HG02852 (cell line): Measurements from ENCODE around the gene MLF2.

ENCODE experiments used
- ATAC-seq: cut with Tn5 transposase; IDR thresholded peaks from one replicate; pipeline ENCODE4 v1.9.1; 2021; ENCODE audit warnings: mild to moderate bottlenecking, moderate library complexity; ENCODE audit not compliant: unreplicated experiment

MLF2 gene

DNA sequence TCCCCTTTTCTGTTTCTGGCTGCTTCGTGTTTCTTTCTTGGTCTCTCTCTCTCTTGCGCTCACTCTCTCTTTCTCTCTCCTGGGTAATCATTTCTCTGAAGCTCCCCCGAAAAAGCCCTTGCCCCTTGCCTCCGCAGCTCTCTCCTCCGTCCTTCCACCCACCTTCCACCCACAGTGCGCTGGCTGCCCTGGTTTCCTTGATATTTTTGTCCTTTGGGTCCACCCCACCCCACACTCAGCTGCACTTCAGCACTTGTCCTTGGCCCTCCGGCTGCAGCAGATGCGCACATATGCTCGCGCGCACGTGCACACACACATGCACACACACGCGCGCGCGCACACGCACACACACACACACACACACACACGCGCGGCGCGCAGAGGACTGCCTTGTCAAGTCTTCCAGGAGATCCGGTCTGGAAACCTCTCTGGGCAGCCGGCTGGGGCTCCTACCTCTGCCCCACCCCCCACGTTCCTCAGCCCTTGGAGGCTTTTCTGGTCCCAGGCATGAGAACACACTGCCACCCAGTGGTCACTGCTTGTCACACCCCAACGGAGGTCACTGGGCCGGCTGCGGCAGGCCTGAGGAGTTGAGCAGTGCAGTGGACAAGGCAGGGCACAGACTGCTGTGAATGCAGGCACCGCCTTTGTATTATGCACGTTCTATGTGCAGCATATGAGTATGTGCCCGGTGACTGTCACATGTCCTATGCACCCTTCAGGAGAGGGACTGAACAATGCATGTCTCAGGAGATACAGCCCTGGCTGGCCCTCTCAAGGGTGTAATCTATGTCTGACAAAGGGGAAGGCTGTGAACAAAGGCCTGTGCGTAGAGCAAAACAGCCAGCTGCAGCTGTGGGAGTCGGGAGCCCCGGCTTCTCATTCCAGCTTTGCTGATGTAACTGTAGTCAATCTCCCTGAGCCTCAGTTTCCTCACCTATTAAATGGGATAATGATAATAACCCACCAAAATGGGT, 25.9 kb upstream of the MLF2 start:
- peak; percentile 68 for ATAC-seq

DNA sequence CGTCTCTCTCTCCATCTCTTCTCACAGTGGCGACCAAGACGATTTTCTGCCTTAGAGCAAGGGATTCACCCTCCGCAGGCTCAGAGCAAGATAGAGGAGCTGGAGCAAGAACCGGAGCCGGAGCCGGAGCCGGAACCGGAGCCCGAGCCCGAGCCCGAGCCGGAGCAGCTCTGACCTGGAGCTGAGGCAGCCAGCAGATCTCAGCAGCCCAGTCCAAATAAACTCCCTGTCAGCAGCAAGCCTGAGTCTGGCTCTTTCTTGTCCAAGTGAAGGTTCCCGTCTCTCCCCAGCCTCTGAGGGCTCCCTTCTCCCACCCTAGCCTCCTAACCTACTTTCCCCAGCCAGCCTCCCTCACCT, 25.3 kb upstream of the MLF2 start:
- no peak for ATAC-seq

DNA sequence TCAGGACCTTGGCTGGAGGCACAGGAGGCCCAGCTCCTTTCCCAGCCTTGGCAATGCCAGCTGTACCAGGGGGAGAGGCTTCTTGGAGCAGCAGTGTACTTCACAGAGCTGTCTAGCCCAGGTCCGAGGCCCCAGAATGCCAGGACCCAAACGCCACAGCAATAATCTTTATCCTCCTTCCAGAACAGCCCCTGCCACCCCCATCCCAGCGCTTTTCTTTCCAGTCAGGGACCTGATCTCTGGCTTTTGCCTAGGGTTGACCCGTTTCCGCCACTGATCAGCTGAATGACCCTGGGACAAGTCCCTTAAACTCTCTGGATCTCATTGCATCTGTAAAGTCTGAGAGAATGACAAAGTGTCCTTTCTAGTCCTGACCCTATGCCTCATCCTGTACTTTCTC, 24.4 kb upstream of the MLF2 start:
- no peak for ATAC-seq

DNA sequence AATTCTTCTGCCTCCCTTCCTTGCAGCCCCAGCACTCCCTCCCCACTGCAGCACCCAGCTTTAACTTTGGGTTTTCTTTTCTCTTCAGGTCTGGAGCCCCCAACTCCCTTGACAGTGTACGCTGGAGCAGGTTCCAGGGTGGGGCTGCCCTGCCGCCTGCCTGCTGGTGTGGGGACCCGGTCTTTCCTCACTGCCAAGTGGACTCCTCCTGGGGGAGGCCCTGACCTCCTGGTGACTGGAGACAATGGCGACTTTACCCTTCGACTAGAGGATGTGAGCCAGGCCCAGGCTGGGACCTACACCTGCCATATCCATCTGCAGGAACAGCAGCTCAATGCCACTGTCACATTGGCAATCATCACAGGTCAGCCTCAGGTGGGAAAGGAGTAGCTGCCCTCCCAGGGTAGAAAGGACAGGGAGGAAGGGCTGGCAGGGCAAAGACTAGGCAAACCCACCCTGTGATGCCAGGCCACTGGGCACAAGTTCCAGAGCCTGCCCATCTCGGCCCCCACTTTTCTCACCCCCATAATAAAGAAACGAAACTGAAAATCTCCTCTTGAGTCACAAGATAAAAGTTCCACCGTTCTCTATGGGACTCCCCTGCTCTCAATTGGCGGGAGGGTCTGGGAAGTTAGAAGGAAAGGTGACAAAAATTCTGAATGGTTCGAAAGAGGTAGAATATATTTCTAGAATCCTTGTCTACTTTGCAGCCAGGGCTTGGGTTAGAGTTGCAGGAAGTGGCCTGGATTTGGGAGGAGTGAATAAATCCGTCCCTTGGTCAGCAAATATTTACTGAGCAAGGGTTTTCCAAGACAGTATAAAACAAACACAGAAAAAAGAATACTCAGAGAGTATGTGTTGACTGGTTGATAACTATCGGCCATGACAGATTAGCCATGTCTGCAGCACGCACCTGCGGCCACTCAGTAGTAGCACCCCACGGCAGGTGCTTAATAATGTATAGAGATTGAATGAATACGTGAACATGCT, 22.5 kb upstream of the MLF2 start:
- no peak for ATAC-seq

DNA sequence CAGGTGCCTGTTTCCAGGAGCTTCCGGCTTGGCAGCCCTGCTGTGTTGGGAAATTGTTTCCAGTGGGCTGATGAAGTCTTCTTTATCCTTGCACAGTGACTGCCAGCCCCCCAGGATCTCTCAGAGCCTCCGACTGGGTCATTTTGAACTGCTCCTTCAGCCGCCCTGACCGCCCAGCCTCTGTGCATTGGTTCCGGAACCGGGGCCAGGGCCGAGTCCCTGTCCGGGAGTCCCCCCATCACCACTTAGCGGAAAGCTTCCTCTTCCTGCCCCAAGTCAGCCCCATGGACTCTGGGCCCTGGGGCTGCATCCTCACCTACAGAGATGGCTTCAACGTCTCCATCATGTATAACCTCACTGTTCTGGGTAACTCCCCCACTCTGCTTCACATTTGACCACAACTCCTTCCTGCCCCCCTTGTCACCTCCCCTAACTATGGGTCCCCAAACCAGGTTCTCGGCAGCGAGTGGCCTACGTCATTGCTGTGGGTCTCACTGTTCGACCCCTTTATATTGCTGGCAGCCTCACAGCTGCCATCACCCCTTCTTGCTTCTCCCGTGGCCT, 21.6 kb upstream of the MLF2 start:
- ATAC-seq, result no peak

DNA sequence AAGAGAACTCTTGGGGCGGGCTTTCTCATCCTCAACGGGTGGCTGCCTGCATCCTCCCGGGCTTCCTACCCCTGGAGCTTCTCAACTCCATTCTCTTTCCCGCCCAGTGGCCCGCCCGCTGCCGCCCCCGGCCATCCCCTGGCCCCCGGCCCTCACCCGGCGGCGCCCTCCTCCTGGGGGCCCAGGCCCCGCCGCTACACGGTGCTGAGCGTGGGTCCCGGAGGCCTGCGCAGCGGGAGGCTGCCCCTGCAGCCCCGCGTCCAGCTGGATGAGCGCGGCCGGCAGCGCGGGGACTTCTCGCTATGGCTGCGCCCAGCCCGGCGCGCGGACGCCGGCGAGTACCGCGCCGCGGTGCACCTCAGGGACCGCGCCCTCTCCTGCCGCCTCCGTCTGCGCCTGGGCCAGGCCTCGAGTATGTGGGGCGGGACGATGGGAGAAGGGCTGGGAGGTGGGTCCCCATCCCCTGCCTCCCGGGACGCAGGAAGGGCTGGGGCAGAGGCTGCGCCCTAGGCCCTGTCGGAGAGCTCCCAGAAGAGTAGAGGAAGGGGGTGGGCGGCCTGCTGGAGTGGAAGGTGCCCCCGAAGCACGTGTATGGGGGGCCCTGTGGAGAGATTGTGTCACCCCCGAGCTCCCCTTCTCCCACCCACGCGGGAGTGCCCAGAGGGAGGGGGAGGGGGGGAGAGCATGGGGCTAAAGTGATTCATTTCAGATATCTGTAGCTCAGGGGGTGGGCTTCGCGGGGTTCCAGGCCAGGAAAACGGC, 20.8 kb upstream of the MLF2 start:
- ATAC-seq, result no peak

DNA sequence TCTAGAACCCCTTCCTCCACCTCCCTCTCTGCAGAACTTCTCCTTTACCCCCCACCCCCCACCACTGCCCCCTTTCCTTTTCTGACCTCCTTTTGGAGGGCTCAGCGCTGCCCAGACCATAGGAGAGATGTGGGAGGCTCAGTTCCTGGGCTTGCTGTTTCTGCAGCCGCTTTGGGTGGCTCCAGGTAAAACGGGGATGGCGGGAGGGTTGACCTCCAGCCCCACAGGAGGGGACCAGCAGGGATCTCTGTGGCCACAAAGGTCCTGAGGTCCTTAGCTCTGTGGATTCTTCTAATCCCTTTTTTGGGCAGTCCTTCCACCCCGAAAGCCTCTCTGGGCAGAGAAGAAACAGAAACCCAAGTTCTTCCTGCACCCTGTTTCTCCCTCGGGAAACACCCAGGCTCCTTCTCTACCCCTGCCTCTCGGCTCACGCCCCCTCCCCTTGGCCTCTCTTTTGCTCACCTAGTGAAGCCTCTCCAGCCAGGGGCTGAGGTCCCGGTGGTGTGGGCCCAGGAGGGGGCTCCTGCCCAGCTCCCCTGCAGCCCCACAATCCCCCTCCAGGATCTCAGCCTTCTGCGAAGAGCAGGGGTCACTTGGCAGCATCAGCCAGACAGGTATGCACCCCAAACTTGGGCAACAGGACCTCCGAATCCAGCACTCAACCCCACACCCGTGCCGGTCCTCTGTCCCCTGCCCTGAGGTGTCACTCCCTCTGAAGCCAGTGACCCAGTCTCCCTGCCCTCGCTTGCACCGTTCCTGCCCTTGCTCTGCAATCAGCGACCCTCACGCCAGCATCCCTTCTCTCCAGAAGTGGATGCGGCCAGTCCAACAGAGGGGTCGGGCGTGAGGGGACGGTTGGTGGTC, 20.0 kb upstream of the MLF2 start:
- no peak for ATAC-seq

DNA sequence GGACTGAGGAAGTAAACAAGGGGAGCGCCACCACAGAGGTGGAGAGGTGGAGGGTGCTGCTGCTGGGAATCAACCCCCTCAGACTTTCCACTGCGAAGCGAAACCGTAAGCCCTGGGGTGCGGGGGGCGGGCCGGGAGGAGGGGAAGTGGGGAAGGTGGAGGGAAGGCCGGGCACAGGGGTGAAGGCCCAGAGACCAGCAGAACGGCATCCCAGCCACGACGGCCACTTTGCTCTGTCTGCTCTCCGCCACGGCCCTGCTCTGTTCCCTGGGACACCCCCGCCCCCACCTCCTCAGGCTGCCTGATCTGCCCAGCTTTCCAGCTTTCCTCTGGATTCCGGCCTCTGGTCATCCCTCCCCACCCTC, 19.4 kb upstream of the MLF2 start, which contains the start of gene LAG3:
Gene LAG3 (plus strand): TSS at position 190 of the 365 bp plus-strand sequence. CDS start 333 bp downstream, outside the sequence.
- ATAC-seq, result no peak

DNA sequence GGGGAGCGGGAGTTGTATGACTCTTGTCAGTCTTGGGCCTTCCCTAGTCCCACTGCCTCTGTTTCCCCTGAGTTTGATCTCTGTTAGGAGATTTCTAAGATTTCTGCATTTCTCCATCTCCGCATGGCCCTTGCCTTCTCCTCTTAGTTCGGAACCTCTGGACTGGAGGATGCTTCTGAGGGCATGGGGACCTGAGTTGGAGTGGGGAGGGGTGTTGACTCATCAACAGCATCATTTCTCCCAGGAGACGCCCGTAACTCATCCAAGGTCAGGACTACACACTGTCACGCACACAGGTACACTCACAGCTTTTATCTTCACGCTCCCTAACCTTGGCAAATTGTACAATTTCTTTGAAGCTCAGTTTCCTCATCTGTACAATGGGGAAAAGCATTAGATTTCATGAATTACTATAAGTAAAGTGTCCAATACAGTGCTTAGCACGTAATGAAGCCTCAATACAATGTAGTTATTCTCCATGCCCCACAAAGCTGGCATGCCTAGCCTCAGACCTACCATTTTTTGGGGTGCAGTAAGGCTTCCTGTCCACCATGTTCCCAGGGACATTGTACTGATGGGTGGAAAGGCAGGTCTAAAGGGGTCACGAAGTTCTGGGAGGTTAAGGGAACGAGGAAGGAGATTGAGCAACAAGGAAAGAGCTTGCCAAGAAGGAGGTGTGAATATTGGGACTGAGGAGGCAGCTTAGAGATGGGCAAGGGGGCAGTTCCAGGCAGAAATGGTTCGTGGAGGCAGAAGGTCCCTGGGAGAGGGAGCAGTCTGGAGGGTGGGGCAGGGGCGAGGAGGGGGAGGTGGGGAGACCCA, 18.8 kb upstream of the MLF2 start:
- ATAC-seq, result no peak

DNA sequence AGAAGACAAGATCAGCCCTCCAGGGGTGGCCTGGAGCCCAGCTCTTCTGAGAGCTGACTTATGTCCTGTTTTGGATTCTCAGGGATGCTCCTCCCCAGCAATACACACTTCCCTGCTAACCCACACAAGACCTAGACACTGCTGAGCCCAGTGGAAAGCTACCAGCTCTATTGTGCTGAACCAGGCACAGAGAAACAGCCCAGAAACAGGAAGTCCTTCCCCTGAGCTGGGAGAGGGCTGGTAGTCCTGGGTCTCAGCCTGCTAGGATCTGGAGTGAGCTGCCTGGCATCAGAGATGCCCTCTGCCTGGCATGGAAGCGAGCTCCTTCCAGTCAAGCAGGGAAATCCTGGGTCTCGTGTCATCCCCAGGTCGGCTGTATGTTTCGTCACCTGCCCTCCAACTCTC, 18.2 kb upstream of the MLF2 start:
- no peak for ATAC-seq

DNA sequence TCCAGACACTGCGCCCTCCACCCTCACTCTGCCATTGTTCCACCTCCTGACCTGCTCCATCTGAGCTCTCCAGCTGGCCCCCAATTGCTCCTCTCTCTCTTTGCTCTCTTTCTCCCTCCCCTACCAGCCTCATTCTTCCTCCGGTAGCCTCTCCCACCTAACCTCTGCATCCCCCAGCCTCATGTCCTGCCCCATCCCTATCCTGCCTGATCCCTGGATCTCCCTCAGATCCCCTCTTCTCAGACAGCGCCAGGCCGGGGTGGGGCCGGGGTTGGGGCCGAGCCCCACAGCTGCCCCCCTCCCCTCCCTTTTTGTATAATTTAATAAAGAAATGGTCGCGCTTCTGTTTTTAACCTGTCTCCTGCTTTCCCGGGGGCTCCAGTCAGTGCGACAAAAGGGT, 17.7 kb upstream of the MLF2 start:
- ATAC-seq, result no peak

DNA sequence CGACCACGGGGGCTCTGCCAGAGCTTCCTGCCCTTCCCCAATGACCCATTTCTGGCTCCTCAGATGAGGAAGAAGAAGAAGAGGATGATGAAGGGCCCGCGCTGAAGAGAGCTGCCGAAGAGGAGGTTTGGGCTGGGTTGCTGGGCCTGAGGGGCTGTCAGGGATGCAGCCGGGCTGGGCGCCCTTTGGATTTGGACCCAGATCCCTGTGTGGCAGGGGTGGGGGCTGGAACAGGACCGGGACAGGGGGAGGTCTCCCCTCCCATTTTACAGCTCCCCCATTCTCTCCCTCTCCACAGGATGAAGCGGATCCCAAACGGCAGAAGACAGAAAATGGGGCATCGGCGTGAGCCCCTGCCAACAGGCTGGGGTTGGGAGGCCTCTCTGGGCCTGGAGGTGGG, 17.2 kb upstream of the MLF2 start:
- no peak for ATAC-seq

DNA sequence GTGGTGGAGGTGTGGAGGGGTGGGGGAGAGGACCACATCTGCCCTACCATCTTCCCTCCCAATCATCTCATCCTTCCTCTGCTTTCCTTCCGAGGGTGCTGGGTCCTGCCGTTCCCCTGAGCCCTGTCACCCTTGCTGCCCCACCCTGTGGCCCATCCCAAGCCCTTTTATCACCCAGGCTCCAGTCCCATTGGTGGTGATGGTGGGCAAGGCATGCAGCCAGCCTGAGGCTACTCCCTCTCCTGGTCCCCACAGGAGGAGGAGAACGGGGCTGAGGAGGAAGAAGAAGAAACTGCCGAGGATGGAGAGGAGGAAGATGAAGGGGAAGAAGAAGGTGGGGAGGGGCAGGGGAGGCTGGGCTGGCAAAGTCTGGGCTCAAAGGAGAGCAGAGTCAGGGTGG, 16.7 kb upstream of the MLF2 start:
- ATAC-seq, result no peak

DNA sequence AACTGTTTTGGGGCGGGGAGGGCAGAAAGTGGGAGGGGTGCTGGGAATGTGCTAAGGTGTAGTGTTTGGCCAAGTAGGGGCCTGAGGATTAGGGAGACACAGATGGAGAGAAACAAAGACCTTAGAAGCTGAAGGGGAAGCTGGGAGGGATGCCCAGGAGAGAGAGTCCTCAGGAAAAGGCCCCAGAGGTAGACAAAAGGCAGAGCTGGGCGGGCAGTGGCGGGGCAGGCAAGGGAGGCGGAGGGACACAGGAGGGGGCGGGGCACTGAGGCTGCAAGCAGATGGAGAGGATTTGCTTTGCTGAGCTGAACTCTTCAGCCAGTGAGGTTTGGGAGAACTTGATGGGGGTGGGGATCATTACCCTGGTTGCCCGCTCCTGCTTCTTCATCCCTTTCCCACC, 16.0 kb upstream of the MLF2 start:
- no peak for ATAC-seq

DNA sequence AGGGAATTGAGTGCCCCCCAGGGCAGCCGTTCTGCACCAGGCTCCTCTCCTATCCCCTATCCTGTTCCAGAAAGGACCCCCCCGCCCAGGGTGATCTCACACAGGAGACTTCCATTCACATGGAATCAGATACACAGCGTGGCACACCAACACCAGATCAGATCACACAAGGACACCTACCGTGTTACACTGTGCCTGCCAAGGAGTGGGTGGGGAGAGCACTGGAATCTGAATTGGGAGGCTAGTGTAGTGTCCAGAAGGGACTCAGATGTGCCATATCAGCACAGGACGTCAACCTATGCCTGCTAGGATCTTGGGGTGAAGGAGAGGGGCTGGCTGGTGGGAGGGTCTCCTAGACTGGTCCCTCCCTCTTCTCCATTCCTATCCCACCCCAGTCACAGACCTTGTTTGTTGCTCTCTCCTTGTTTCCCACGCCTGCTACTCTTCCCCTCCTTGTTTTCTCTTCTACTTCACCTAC, 15.5 kb upstream of the MLF2 start:
- no peak for ATAC-seq

DNA sequence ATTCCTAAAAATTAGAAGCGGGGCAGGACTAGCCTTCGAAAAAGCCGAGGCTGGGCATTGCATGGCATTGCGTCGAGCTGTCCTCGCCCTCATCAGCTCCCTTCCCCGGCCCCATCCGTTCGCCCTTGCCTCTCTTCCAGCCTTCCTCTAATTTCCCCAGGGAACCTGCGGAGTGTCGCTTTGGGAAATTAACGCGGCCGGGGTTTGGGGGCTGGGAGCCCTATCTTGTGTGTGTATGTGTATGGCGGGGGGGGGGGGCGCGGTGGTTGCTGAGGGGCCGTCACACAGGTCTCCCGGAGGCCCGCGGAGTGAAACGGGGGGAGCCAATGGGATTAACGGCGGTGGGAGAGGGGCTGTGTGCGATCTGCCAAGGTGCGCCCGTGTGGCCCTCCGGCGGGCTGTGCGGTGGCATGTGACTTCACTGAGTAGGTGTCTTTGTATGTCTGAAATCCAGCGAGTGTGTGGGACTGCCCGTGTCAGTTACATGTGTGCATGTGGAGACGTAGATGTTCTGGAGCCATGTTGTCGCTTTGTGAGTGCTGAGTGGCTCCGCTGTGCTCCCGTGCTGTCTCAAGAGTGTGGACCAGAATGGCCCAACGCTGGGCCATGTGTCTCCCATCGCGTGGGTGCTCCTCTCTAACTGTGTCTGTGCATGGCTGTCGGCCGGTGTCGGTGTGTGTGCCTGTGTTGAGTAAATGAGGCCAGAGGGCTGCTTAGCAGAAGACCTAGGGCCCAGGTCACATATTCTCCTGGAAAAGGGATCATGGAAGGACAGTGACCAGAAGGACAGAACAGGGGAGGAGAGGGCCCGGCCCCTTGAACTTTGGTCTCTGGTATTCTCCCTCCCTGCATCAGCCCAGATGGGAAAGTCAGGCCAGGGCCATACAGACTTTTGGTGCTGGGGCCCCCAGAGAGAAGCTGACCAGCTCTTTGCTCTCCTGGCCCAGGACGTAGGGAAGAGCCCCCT, 14.7 kb upstream of the MLF2 start:
- ATAC-seq, result no peak

DNA sequence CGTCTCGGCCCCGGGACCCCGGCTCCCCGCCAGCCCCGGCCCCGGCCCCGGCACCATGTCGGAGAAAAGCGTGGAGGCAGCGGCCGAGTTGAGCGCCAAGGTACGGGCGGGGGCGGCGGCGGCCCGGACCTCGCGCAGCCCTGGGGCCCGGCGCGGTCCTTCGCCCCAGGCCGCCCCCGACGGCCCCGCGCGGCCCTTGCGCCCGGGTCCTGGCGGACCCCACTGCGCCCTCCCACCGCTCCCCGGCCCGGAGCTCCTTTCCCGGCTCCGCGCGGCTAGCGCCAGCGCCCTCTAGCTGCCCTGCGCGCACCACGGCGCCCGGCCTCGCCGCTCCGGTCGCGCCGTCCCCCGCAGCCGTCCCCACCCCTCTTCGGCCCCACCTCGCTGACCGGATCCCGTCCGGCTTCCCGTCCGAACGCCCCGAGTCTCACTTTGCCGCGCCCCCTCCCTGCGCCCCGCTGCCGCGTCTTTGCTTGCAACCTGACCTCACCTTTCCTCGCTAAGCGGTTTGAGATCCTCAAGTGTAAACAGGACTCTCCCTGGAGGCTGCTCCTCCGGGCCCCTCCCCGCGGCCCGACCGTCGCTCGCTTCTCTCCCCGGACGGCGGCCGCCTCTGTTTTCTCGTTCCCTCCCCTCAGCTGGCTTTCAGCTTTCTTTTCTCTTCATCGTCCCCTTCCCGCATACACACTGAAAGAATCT, 13.9 kb upstream of the MLF2 start:
- ATAC-seq, result no peak
